NCI-H82 treated with DMSO at 0.1 percent for 48 hours (cell line): ENCODE measurements around the gene RDH11.
A peak's percentile ranks its signal among the peaks of the same experiment; 100 is the strongest.
"Not testable (repeated sequence)": the region's sequence is repeated elsewhere in the genome, so short reads cannot be mapped to it uniquely, and the experiment has no call there.

Source experiments
- DNase-seq: peaks from one replicate; lab custom pipeline; 2025; ENCODE audit not compliant: unreplicated experiment; lab: John Stamatoyannopoulos, UW

The RDH11 gene

GRCh38 chr14:67695394-67695949 lies at the start of gene RDH11:
Gene RDH11 (minus strand): TSS chr14:67695764. CDS start chr14:67695703, 61 bp downstream.
- peak; percentile 88 for DNase-seq

GRCh38 chr14:67744046-67744445 lies 48.5 kb upstream of the RDH11 start:
- DNase-seq: no peak

GRCh38 chr14:67738740-67739504 lies 43.4 kb upstream of the RDH11 start:
- no peak for DNase-seq

- no peak for DNase-seq
These were observed 41.2 kb upstream of the RDH11 start for GRCh38 chr14:67736771-67737170.

- no peak for DNase-seq
These were observed 40.0 kb upstream of the RDH11 start for GRCh38 chr14:67735336-67736147.

- DNase-seq: no peak
These were observed 39.1 kb upstream of the RDH11 start for GRCh38 chr14:67734675-67735074.

GRCh38 chr14:67733616-67734015 lies 38.1 kb upstream of the RDH11 start:
- no peak for DNase-seq

- DNase-seq: no peak
These were observed 33.7 kb upstream of the RDH11 start for GRCh38 chr14:67729072-67729885.

- no peak for DNase-seq
These were observed 32.7 kb upstream of the RDH11 start for GRCh38 chr14:67728258-67728657.

GRCh38 chr14:67727361-67727760 lies 31.8 kb upstream of the RDH11 start:
- no peak for DNase-seq

- DNase-seq: no peak
These were observed 29.6 kb upstream of the RDH11 start for GRCh38 chr14:67725171-67725570.

- no peak for DNase-seq
These were observed 26.7 kb upstream of the RDH11 start for GRCh38 chr14:67722293-67722692.

GRCh38 chr14:67721875-67722274 lies 26.3 kb upstream of the RDH11 start:
- DNase-seq: no peak

GRCh38 chr14:67719866-67720265 lies 24.3 kb upstream of the RDH11 start:
- DNase-seq: no peak

GRCh38 chr14:67719385-67719784 lies 23.8 kb upstream of the RDH11 start:
- DNase-seq: not testable (repeated sequence)

GRCh38 chr14:67718265-67718664 lies 22.7 kb upstream of the RDH11 start:
- no peak for DNase-seq

- DNase-seq: no peak
These were observed 21.5 kb upstream of the RDH11 start for GRCh38 chr14:67717048-67717447.

GRCh38 chr14:67710209-67710608 lies 14.6 kb upstream of the RDH11 start:
- no peak for DNase-seq

GRCh38 chr14:67709796-67710195 lies 14.2 kb upstream of the RDH11 start:
- DNase-seq: not testable (repeated sequence)

- DNase-seq: not testable (repeated sequence)
These were observed 13.8 kb upstream of the RDH11 start for GRCh38 chr14:67709346-67709745.

- DNase-seq: no peak
These were observed 9.6 kb upstream of the RDH11 start for GRCh38 chr14:67705211-67705610.
